Measurements from ENCODE around the gene DAZL. TPM values are rescaled to one million over a fixed set of nuclear protein-coding genes. Genes with fewer than 3 reads are reported as not detected.

Gene DAZL
- total RNA-seq, 1 experiment from 2014 or later = 21.2 TPM

- Histone ChIP-seq H2AK5ac (ENCODE audit: insufficient read length, low read length) (no peak overlapping the region), H3K27ac (ENCODE audit: insufficient read length, low read depth, low read length) (no peak overlapping the region), H3T11ph (ENCODE audit: low read length) (no peak overlapping the region), H3K56ac (ENCODE audit: insufficient read length, low read depth, low read length) (no peak overlapping the region), H4K5ac (ENCODE audit: insufficient read length, low read depth, low read length) (no peak overlapping the region), H3K4me2 (ENCODE audit: insufficient read depth, insufficient read length, low read length) (no peak overlapping the region), H3K79me1 (ENCODE audit: insufficient read depth, low read depth, low read length, poor library complexity, severe bottlenecking) (no peaks in the 10 kb centered on the region), H4K20me1 (ENCODE audit: control insufficient read depth, insufficient read depth, insufficient read length) (no peaks in the 10 kb centered on the region), H3K79me2 (ENCODE audit: insufficient read depth, low read length) (no peaks in the 10 kb centered on the region), H3K23ac (ENCODE audit: insufficient read length, low read depth, low read length) (no peak overlapping the region), H3K23me2 (ENCODE audit: insufficient read length, low read depth, low read length, poor library complexity, severe bottlenecking) (no peaks in the 10 kb centered on the region), H3K4ac (ENCODE audit: low read depth, low read length) (no peak overlapping the region), H3K9ac (ENCODE audit: extremely low read depth, insufficient read length, low read length) (no peak overlapping the region), H3K14ac (ENCODE audit: insufficient read depth, low read length) (no peak overlapping the region), H3K4me1 (ENCODE audit: insufficient read depth, low read length) (peaks cover 2% of the 10 kb centered on the region; the same call in 1 of the 2 replicates), H4K8ac (replicated peaks; ENCODE audit: insufficient read length, low read depth, low read length) (no peak overlapping the region), H3K27me3 (ENCODE audit: insufficient read depth, low read length) (no peaks in the 10 kb centered on the region), H2BK20ac (ENCODE audit: low read depth, low read length, poor library complexity, severe bottlenecking) (no peak overlapping the region), H2BK5ac (ENCODE audit: insufficient read length, low read length) (no peak overlapping the region), H2BK120ac (ENCODE audit: low read depth, low read length, poor library complexity, severe bottlenecking) (no peak overlapping the region), H3K9me3 (ENCODE audit: control insufficient read depth, low read depth, low read length) (no peaks in the 10 kb centered on the region), H4K91ac (ENCODE audit: insufficient read length, low read depth, low read length) (no peak overlapping the region), H3K18ac (ENCODE audit: insufficient read length, low read depth, low read length) (no peak overlapping the region), H2BK15ac (ENCODE audit: low read depth, low read length) (no peak overlapping the region), H2BK12ac (ENCODE audit: insufficient read length, low read depth, low read length) (no peak overlapping the region), H2AFZ (ENCODE audit: low read length) (no peak overlapping the region)
- no peak overlapping the region for H3K4me3 Mint-ChIP-seq
- DNase-seq = no peak
- peaks cover 11 to 12% of the 10 kb centered on the region in 2 experiments for H3K9me3 Mint-ChIP-seq
- H3K4me1 Mint-ChIP-seq = peaks cover 55 to 62% of the 10 kb centered on the region in 2 experiments
- TF ChIP-seq CTCF (conservative IDR thresholded peaks at IDR 0.05) = no peak
- WGBS (ENCODE audit: extremely low coverage, insufficient read length, low lambda C conversion rate) = no CpG with 5 or more reads among the region's 3 CpGs
- no peaks in the 10 kb centered on the region for H3K27me3 Mint-ChIP-seq (ENCODE audit: low read depth)
- peaks cover 2 to 19% (median 12%) of the 10 kb centered on the region in 3 experiments; a peak in 6 of 7 replicates for H3K36me3 Mint-ChIP-seq (ENCODE audit: insufficient read depth in 1 of 3, low read depth in 3 of 3)
- H3K27ac Mint-ChIP-seq = peak overlapping the region in 1 of 3 experiments; percentile 56; a peak in 1 of 7 replicates
These were observed 2.5 kb upstream of the DAZL start for GRCh38 chr3:16607718-16608117.

Measured in H9 (cell line).